Right atrium auricular region (tissue), 2 donors: Measurements from ENCODE around the gene TIMM23B. TPM values are rescaled to one million over a fixed set of nuclear protein-coding genes. Genes with fewer than 3 reads are reported as not detected.
"Not testable (repeated sequence)": the region's sequence is repeated elsewhere in the genome, so short reads cannot be mapped to it uniquely, and the experiment has no call there.

Experiments
- DNase-seq: peaks from one replicate; pipeline ENCODE4 v3.0.0-alpha.2; 2019; ENCODE audit warnings: low spot score
- H3K27ac ChIP-seq, 2 donors: fragments of 200-600 bp; sonication (generic); 1 replicate in 1 of 2; 2 replicates in 1 of 2; pipeline ENCODE4 v1.5.1; 2016 to 2019
- H3K27me3 ChIP-seq, 2 donors: fragments of 200-600 bp; sonication (generic); one replicate each; pipeline versions ENCODE4 v1.5.1 to v1.6.0; 2017 to 2019
- H3K36me3 ChIP-seq: fragments of 200-600 bp; sonication (generic); one replicate; pipeline ENCODE4 v1.5.1; 2016
- H3K4me1 ChIP-seq, 2 donors: fragments of 200-600 bp; sonication (generic); one replicate each; pipeline versions ENCODE4 v1.5.1 to v1.6.0; 2017 to 2019
- H3K4me3 ChIP-seq, 2 donors: fragments of 200-600 bp; sonication (generic); 1 replicate in 1 of 2; 2 replicates in 1 of 2; pipeline ENCODE4 v1.5.1; 2017 to 2019; ENCODE audit warnings: mild to moderate bottlenecking in 1 of 2, moderate library complexity in 1 of 2
- H3K9me3 ChIP-seq, 2 donors: fragments of 200-600 bp; sonication (generic); one replicate each; pipeline ENCODE4 v1.5.1; 2019
- total RNA-seq, 2 donors: library from RNA; depleted of rRNA; stranded (reverse); fragments of >200 nt; gene quantifications; one replicate each; pipeline ENCODE4 v1.1.0, GENCODE V29; 2016

Gene TIMM23B
- total RNA-seq, 2 donors from 2014 or later, result 15.3 to 20.7 TPM

DNA sequence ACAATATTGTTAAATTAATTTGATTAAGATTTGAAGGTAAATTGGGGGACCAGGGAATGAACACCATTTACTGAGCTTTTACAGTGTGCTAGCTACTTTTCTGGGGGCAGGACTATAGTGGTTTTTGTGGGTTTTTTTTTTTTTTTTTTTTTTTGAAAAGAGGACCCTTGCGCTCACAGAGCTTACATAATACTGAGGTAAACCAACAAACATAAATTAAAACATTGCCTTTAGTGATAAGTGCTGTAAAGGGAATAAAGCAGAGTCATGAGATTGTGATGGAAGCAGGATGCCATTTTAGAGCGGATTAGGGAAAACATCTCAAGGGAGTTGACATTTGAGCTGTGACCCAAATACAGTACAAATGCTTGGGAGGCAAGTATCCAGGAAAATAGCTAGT lies 1.8 kb downstream of the TIMM23B start:
- not testable (repeated sequence) for H3K9me3 ChIP-seq, H3K27ac ChIP-seq, H3K4me3 ChIP-seq, DNase-seq, H3K27me3 ChIP-seq
- Histone ChIP-seq H3K4me1 (peaks cover 0 to 17% of the 10 kb centered on the region in 2 donors), H3K36me3 (peaks cover 12% of the 10 kb centered on the region)

DNA sequence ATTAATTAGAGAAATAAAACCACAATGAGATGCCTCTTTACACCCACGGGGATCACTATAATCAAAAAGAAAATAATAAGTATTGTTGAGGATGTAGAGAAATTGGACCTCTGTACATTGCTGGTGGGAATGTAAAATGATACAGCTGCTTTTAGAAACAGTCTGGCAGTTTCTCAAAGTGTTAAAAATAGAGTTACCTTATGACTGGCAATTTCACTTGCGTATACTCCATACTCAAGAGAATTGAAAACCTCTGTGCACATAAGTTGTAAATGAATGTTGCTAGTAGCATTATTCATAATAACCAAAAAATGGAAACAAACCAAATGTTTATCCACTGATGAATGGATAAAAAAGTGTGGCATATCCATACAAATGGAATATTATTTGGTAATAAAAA lies 6.3 kb downstream of the TIMM23B start:
- not testable (repeated sequence) for DNase-seq, H3K4me1 ChIP-seq, H3K27ac ChIP-seq, H3K9me3 ChIP-seq, H3K4me3 ChIP-seq, H3K27me3 ChIP-seq
- peaks cover 15% of the 10 kb centered on the region for H3K36me3 ChIP-seq

DNA sequence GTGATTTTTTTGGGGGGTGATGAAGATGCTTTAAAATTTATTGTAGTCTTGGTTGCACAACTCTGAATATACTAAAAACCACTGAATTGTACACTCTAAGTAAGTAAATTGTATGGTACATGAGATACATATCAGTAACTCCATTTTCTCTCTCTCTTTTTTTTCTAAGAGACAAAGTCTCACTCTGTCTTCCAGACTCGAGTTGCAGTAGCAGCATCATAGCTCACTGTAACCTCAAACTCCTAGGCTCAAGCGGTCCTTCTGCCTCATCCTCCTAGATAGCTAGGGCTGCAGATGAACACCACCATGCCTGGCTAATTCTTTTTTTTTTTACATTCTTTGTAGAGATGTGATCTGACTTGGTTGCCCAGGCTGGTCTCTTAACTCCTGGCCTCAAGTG lies 6.9 kb downstream of the TIMM23B start:
- not testable (repeated sequence) for H3K4me1 ChIP-seq, H3K27me3 ChIP-seq, H3K4me3 ChIP-seq, DNase-seq, H3K9me3 ChIP-seq, H3K27ac ChIP-seq
- H3K36me3 ChIP-seq, result peaks cover 15% of the 10 kb centered on the region

DNA sequence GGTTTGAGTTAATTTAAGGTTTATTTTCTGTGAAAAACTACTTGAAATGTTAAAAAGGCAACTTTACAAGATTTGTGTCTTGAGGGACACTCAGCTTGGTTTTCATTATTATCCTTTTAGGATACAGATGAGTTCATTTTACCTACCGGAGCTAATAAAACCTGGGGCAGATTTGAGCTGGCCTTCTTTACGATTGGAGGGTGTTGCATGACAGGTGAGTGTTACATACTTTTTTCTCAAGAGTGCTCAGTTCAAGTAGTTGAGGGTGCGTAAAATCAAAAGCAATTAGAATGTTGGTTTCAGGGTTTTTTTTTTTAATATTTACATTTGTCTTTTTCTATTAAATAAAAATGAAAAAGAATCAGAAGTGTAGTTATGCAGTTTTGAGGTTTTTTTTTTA lies 10.2 kb downstream of the TIMM23B start:
- H3K27me3 ChIP-seq, DNase-seq, H3K9me3 ChIP-seq, H3K4me1 ChIP-seq, H3K27ac ChIP-seq, H3K4me3 ChIP-seq: not testable (repeated sequence)
- H3K36me3 ChIP-seq, result peaks cover 21% of the 10 kb centered on the region

DNA sequence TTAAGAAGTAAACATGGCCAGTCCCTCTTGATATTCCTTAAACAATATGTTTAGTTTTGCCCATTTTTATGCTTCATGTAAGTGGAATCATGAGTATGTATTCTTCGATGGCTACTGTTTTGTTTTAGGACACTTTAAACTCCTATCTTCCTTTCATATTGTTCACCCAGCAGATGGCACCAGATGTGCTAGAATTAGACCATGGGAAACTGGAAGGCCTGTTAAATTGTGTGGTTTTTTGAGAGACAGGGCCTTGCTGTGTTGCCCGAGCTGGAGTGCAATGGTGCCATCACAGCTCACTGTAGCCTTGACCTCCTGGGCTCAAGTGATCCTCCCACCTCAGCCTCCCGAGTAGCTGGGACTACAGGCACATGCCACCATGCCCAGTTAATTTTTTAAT lies 11.3 kb downstream of the TIMM23B start:
- not testable (repeated sequence) for DNase-seq, H3K4me3 ChIP-seq, H3K4me1 ChIP-seq, H3K27ac ChIP-seq, H3K9me3 ChIP-seq, H3K27me3 ChIP-seq
- peaks cover 13% of the 10 kb centered on the region for H3K36me3 ChIP-seq

DNA sequence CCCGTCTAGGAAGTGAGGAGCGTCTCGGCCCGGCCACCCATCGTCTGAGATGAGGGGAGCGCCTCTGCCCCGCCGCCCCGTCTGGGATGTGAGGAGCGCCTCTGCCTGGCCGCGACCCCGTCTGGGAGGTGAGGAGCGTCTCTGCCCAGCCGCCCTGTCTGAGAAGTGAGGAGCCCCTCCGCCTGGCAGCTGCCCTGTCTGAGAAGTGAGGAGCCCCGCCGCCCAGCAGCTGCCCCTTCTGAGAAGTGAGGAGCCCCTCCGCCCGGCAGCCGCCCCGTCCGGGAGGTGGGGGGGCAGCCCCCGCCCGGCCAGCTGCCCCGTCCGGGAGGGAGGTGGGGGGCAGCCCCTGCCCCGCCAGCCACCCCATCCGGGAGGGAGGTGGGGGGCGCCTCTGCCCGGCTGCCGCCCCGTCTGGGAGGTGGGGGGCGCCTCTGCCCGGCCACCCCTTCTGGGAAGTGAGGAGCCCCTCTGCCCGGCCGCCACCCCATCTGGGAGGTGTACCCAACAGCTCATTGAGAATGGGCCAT lies 28.5 kb downstream of the TIMM23B start:
- not testable (repeated sequence) for H3K9me3 ChIP-seq, H3K27me3 ChIP-seq, H3K4me1 ChIP-seq, H3K4me3 ChIP-seq, DNase-seq, H3K36me3 ChIP-seq, H3K27ac ChIP-seq

DNA sequence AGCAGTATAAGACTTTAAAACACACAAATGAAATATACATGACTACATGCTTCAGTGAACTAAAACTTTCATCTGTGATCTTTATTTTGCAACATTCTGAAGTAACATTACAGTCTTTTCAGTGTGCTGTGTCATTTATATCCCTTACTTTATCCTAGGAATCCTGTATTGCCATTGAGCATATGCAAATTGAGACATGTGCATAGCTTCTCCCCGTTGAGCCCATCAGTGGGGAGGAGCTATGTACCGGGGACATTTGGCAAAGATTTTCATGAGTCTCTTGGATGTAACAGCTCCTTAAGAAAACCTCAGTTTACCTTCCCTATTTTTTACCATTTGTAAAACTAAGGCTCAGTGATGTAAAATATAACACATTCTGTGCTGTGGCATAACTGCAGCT lies 29.6 kb downstream of the TIMM23B start:
- not testable (repeated sequence) for H3K27me3 ChIP-seq, H3K27ac ChIP-seq, H3K4me3 ChIP-seq, H3K4me1 ChIP-seq, DNase-seq, H3K9me3 ChIP-seq, H3K36me3 ChIP-seq

DNA sequence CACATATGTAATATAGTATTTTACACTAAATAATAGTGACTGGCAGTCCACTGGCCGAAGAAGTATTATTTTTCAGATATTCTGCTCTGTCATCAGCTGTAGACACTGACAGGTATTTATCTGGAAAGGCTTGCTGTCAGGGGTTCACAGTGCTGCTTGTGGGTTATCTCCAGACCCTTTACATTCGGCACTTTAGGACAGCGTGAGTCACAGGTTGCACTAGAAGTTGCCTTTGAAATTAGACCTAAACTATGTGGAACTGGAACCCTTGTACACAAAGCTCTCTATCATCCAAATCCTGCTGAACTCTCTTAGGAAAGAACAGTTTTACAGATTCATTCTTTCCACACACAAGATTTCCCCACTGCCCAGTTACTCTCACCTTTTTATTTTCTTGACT lies 30.2 kb downstream of the TIMM23B start:
- H3K36me3 ChIP-seq, result not testable (repeated sequence)

DNA sequence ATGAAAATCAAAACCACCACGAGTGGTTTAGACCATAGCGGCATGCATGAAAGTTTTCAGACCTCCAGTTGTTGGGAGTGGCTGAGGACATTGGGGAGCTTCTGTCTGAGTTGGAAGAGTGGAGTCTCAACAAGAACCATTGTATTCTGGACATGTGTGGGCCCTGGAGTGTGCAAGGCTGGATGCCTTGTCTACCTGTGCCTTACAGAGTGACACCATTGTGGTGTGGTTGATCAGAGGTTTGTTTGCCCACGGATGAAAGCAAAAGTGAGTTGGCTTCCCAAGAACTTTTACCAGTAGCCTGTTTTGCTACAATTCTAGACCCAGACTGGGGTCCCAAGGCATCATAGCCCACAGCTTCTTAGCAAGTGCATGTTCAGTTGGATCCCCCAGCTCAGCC lies 35.9 kb downstream of the TIMM23B start:
- H3K4me1 ChIP-seq, H3K27me3 ChIP-seq, DNase-seq, H3K36me3 ChIP-seq, H3K9me3 ChIP-seq, H3K4me3 ChIP-seq, H3K27ac ChIP-seq: not testable (repeated sequence)

More for the DNA sequence above, 30.2 kb downstream of the TIMM23B start:
- not testable (repeated sequence) for H3K4me1 ChIP-seq, H3K4me3 ChIP-seq, H3K27me3 ChIP-seq, H3K27ac ChIP-seq, H3K9me3 ChIP-seq, DNase-seq

DNA sequence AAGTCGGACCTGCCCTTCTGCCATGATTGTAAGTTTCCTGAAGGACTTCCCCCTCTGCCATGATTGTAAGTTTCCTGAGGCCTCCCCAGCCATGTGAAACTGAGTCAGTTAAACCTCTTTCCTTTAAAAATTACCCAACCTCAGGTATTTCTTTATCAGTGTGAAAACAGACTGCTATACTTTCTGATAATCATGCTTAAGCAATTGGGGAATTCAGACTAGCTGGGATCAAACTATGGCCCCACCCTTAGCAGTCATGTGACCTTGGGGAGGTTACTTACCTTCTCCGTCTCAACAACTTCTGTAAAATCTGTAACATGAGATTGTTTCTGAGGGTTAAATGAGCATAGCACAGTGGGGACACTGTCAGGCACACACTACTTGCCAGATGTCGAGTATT lies 45.4 kb downstream of the TIMM23B start:
- not testable (repeated sequence) for H3K4me1 ChIP-seq, H3K9me3 ChIP-seq, H3K27me3 ChIP-seq, H3K27ac ChIP-seq, H3K4me3 ChIP-seq, H3K36me3 ChIP-seq, DNase-seq

DNA sequence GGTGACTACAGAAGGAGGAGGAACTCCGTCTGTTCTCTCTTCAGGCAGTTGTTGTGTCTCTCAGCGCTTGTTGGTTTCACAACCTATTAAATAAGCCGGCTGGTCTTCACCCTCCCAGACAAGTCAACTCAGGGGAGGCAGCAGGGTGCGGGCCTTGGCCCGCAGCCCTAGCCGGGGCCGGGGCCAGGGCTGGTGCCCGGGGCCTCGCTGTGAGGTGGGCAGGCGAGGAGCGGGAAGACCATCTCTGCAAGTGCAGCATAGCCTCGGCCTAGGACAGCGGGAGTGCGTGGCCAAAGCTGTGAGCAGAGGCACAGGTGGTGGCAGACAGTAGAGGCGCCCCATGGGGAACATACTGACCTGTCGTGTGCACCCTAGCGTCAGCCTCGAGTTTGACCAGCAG lies 46.5 kb downstream of the TIMM23B start, which contains the start of gene AGAP6:
AGAP6 (plus strand) TSS at position 31 of the 400 bp plus-strand sequence; CDS start at position 341, 310 bp downstream.
- H3K9me3 ChIP-seq, H3K4me1 ChIP-seq, DNase-seq, H3K4me3 ChIP-seq, H3K27ac ChIP-seq, H3K27me3 ChIP-seq, H3K36me3 ChIP-seq: not testable (repeated sequence)

DNA sequence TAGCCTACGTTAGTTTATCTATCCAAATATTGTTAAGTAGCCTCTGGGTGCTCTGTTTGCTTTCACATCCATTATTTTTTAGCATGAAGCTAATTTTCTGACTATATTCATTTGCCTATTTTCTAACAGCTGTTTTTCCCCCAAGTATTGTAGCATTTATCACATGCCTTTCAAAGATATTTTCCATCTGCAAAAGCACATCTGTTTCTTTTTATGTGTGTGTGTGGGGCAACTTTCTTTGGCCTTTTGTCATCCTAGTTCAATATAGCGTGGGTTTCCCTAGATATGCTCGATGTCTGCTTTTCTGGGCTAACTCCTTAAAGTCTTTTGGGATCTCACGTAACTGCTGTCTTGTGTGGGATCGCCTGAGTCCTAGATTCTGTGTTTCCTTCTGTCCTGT lies 53.5 kb downstream of the TIMM23B start:
- H3K27ac ChIP-seq, DNase-seq, H3K4me3 ChIP-seq, H3K4me1 ChIP-seq, H3K9me3 ChIP-seq, H3K36me3 ChIP-seq, H3K27me3 ChIP-seq: not testable (repeated sequence)

DNA sequence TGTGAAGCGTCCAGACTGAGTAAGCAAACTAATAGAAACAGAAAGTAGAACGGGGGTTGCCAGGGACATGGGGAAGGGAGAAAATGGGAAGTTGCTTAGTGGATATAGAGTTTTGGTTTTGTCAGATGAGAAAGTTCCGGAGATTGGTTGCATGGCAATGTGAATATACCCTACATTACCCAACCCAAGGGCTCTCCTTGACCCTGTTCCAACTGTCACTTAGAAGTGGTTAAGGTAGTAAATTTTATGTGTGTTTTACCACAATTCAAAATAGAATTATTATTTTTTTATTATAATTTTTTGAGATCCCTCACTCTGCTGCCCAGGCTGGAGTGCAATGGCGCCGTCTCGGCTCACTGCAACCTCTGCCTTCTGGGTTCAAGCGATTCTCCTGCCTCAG lies 72.2 kb downstream of the TIMM23B start:
- not testable (repeated sequence) for H3K36me3 ChIP-seq, H3K9me3 ChIP-seq, DNase-seq, H3K27me3 ChIP-seq, H3K4me3 ChIP-seq, H3K27ac ChIP-seq
- peaks cover 0 to 15% of the 10 kb centered on the region in 2 donors for H3K4me1 ChIP-seq

DNA sequence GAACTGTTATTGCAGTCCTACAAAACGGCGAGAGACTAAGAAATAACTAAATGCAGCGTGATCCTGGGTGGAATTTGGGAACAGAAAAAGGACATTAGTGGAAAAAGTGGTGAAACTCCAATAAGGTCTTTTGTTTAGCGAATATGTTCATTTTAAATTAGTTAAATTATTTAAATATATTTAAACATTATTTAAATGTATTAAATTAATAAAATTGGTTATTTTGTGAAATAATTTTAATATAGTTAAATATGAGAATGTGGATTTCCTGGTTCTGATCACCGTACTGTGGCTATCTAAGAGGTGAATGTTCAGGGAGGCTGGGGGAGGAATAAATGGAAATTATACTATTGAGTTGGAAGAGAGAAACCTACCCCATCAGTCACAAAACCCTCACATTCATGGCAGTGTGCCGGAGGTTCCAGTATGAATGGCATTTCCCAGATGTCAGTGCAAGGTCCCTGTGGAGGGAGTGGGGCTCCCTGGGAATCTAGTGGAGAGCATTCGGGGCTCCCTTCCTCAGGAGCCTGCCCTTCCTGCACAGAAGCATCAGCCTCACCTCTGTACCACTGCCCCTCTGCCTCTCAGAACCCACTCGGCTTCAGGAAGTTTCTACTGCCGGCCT lies 73.9 kb downstream of the TIMM23B start:
- DNase-seq, result not testable (repeated sequence)
- H3K4me1 ChIP-seq, result peaks cover 0 to 15% of the 10 kb centered on the region in 2 donors

DNA sequence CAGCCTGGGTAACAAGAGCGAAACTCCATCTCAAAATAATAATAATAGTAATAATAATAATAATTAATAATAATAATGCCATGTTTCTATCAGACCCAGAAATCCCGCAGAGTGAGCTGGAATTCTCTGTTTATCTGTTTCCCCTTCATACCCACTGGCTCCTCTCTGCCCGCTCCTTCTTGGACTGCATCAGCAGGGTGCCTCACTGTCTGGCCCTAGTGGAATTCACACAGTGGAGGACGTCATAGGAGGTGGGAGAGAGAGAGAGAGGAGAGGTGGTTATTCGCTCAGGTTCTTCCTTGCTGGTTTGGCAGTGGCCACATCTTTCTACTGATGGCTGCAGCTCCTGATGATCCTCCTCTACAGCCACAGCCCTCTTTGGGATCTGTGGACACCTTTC lies 75.1 kb downstream of the TIMM23B start:
- H3K36me3 ChIP-seq, H3K4me3 ChIP-seq, H3K27me3 ChIP-seq, H3K27ac ChIP-seq, DNase-seq, H3K9me3 ChIP-seq: not testable (repeated sequence)
- peaks cover 0 to 15% of the 10 kb centered on the region in 2 donors for H3K4me1 ChIP-seq

More for the DNA sequence above, 73.9 kb downstream of the TIMM23B start:
- H3K36me3 ChIP-seq, H3K27ac ChIP-seq, H3K4me3 ChIP-seq, H3K27me3 ChIP-seq, H3K9me3 ChIP-seq: not testable (repeated sequence)

DNA sequence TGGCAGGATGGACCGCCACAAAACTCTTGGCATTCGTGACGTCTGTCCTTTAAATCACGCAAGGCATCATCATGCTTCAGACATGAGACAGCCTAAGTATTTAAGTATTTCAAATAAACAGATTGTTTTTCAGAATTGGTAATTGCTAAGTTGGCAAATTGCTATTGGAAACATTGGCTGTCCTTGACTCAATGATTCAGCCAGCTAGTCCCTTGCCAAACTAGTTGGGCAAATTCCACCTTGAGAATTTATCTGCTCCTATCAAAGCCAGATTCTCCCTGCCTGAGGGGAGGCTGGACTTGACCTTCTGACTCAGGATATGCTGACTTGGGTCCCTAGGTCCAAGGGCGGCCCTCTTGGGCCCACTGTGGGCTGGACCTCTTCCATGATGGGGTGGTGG lies 75.8 kb downstream of the TIMM23B start:
- Histone ChIP-seq H3K27ac (peak overlapping the region in 1 of 2 donors; percentile 23), H3K4me1 (peaks cover 0 to 15% of the 10 kb centered on the region in 2 donors)
- H3K9me3 ChIP-seq, H3K36me3 ChIP-seq, H3K4me3 ChIP-seq, H3K27me3 ChIP-seq, DNase-seq: not testable (repeated sequence)
